ENCODE measurements around the gene PTCD3.
A peak's percentile ranks its signal among the peaks of the same experiment; 100 is the strongest.

Gene PTCD3

GRCh38 chr2:86082756-86083155 is 23.3 kb upstream of the PTCD3 start:
- DNase-seq (ENCODE audit: low read depth) = no peak

GRCh38 chr2:86087936-86088850 is 17.8 kb upstream of the PTCD3 start:
- DNase-seq (ENCODE audit: low read depth) = no peak

GRCh38 chr2:86094229-86094628 is 11.8 kb upstream of the PTCD3 start:
- DNase-seq (ENCODE audit: low read depth) = no peak

GRCh38 chr2:86097114-86097896 is 8.7 kb upstream of the PTCD3 start:
- DNase-seq (ENCODE audit: low read depth) = no peak

- DNase-seq (ENCODE audit: low read depth) = no peak
Observed at GRCh38 chr2:86097913-86098312, 8.1 kb upstream of the PTCD3 start.

- DNase-seq (ENCODE audit: low read depth) = no peak
Observed at GRCh38 chr2:86102157-86102556, 3.9 kb upstream of the PTCD3 start.

GRCh38 chr2:86105252-86105968 is 625 bp upstream of the PTCD3 start, which contains the start of gene POLR1A:
POLR1A (minus strand) TSS chr2:86105886; CDS start chr2:86105776, 110 bp downstream.
- peak; percentile 81 for DNase-seq (ENCODE audit: low read depth)

- DNase-seq (ENCODE audit: low read depth) = no peak
Observed at GRCh38 chr2:86107031-86107430, 996 bp downstream of the PTCD3 start.

GRCh38 chr2:86118130-86118529 is 12.1 kb downstream of the PTCD3 start:
- DNase-seq (ENCODE audit: low read depth) = no peak

- DNase-seq (ENCODE audit: low read depth) = no peak
Observed at GRCh38 chr2:86123328-86123925, 17.4 kb downstream of the PTCD3 start.

- no peak for DNase-seq (ENCODE audit: low read depth)
Observed at GRCh38 chr2:86124683-86125082, 18.6 kb downstream of the PTCD3 start.

GRCh38 chr2:86134709-86135108 is 28.7 kb downstream of the PTCD3 start:
- DNase-seq (ENCODE audit: low read depth) = no peak

GRCh38 chr2:86135653-86136052 is 29.6 kb downstream of the PTCD3 start:
- no peak for DNase-seq (ENCODE audit: low read depth)

GRCh38 chr2:86136141-86136540 is 30.1 kb downstream of the PTCD3 start:
- DNase-seq (ENCODE audit: low read depth) = no peak

GRCh38 chr2:86138736-86139625 is 32.9 kb downstream of the PTCD3 start:
- DNase-seq (ENCODE audit: low read depth) = no peak

GRCh38 chr2:86139981-86140380 is 33.9 kb downstream of the PTCD3 start:
- no peak for DNase-seq (ENCODE audit: low read depth)

GRCh38 chr2:86140969-86141392 is 34.9 kb downstream of the PTCD3 start:
- no peak for DNase-seq (ENCODE audit: low read depth)

GRCh38 chr2:86142436-86143257 is 36.6 kb downstream of the PTCD3 start:
- no peak for DNase-seq (ENCODE audit: low read depth)

GRCh38 chr2:86143307-86143706 is 37.3 kb downstream of the PTCD3 start:
- DNase-seq (ENCODE audit: low read depth) = no peak
